ENCODE data around the gene RNF207.

Gene RNF207

DNA sequence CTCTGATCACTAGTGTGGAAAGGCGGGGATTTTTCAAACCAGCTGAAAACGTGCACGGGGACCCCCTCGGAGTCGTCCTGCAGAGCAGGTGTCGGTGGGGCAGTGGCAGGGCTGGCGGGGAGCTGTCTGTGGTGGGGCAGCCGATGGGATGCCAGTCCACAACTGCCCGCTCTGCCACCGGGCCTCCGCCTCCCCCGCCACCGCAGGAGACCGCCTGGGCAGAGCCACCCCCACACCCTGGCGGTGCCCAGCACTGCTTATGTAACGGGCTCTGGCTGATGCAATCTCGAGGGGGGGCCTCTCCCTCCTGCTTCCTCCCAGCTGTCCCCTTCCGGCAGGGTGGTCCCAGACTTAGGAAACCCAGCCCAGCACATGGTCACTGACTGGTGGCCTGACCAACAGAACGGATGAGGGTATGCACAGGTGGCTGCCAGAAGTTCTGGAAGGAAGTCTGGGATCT lies 35.1 kb upstream of the RNF207 start:
- Histone ChIP-seq H2AFZ (ENCODE audit: low read length) (no peak overlapping the region), H3K9ac (ENCODE audit: low read depth, low read length, poor library complexity, severe bottlenecking) (no peak overlapping the region), H3K36me3 (ENCODE audit: insufficient read depth, low read length) (no peaks in the 10 kb centered on the region)

GRCh38 chr1:6171548-6172124 lies 34.3 kb upstream of the RNF207 start:
- Histone ChIP-seq H3K9ac (ENCODE audit: low read depth, low read length, poor library complexity, severe bottlenecking) (no peak overlapping the region), H3K36me3 (ENCODE audit: insufficient read depth, low read length) (no peaks in the 10 kb centered on the region), H4K20me1 (ENCODE audit: insufficient read depth, low read length, poor library complexity, severe bottlenecking) (no peaks in the 10 kb centered on the region), H3F3A (ENCODE audit: low read depth) (no peaks in the 10 kb centered on the region), H3K4me3 (ENCODE audit: low read length, poor library complexity, severe bottlenecking) (no peak overlapping the region), H3K27me3 (ENCODE audit: insufficient read depth, low read length, poor library complexity, severe bottlenecking) (no peaks in the 10 kb centered on the region), H3K9me2 (replicated peaks; ENCODE audit: low read depth, low read length) (no peaks in the 10 kb centered on the region), H3K79me2 (ENCODE audit: insufficient read depth, low read length) (no peaks in the 10 kb centered on the region), H3K4me2 (ENCODE audit: low read depth, low read length, poor library complexity, severe bottlenecking) (no peak overlapping the region), H3K4me1 (ENCODE audit: insufficient read depth, low read length, poor library complexity, severe bottlenecking) (no peaks in the 10 kb centered on the region), H2AFZ (ENCODE audit: low read length) (no peak overlapping the region), H3K9me3 (ENCODE audit: insufficient read depth, low read depth, low read length) (no peaks in the 10 kb centered on the region)
- TF ChIP-seq, protein P1, sequence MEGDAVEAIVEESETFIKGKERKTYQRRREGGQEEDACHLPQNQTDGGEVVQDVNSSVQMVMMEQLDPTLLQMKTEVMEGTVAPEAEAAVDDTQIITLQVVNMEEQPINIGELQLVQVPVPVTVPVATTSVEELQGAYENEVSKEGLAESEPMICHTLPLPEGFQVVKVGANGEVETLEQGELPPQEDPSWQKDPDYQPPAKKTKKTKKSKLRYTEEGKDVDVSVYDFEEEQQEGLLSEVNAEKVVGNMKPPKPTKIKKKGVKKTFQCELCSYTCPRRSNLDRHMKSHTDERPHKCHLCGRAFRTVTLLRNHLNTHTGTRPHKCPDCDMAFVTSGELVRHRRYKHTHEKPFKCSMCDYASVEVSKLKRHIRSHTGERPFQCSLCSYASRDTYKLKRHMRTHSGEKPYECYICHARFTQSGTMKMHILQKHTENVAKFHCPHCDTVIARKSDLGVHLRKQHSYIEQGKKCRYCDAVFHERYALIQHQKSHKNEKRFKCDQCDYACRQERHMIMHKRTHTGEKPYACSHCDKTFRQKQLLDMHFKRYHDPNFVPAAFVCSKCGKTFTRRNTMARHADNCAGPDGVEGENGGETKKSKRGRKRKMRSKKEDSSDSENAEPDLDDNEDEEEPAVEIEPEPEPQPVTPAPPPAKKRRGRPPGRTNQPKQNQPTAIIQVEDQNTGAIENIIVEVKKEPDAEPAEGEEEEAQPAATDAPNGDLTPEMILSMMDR (conservative IDR thresholded peaks at IDR 0.05; ENCODE audit: low read length) = peak; percentile 45
- TF ChIP-seq EZH2phosphoT487 (IDR thresholded peaks at IDR 0.05; ENCODE audit: borderline replicate concordance) = no peak

More for the DNA sequence above, 35.1 kb upstream of the RNF207 start:
- no peaks in the 10 kb centered on the region for H3K9me2 ChIP-seq (replicated peaks; ENCODE audit: low read depth, low read length)
- no peaks in the 10 kb centered on the region for H4K20me1 ChIP-seq (ENCODE audit: insufficient read depth, low read length, poor library complexity, severe bottlenecking)
- no peaks in the 10 kb centered on the region for H3K9me3 ChIP-seq (ENCODE audit: insufficient read depth, low read depth, low read length)
- no peak overlapping the region for H3K4me2 ChIP-seq (ENCODE audit: low read depth, low read length, poor library complexity, severe bottlenecking)
- TF ChIP-seq EZH2phosphoT487 (IDR thresholded peaks at IDR 0.05; ENCODE audit: borderline replicate concordance) = no peak
- TF ChIP-seq, protein P1 (conservative IDR thresholded peaks at IDR 0.05; ENCODE audit: low read length) = no peak
- no peak overlapping the region for H3K4me3 ChIP-seq (ENCODE audit: low read length, poor library complexity, severe bottlenecking)
- no peaks in the 10 kb centered on the region for H3K4me1 ChIP-seq (ENCODE audit: insufficient read depth, low read length, poor library complexity, severe bottlenecking)
- H3K79me2 ChIP-seq (ENCODE audit: insufficient read depth, low read length) = no peaks in the 10 kb centered on the region
- H3F3A ChIP-seq (ENCODE audit: low read depth) = no peaks in the 10 kb centered on the region
- no peaks in the 10 kb centered on the region for H3K27me3 ChIP-seq (ENCODE audit: insufficient read depth, low read length, poor library complexity, severe bottlenecking)

- TF ChIP-seq EZH2phosphoT487 (IDR thresholded peaks at IDR 0.05; ENCODE audit: borderline replicate concordance) = no peak
- TF ChIP-seq, protein P1 (conservative IDR thresholded peaks at IDR 0.05; ENCODE audit: low read length) = no peak
- Histone ChIP-seq H3K79me2 (ENCODE audit: insufficient read depth, low read length) (no peaks in the 10 kb centered on the region), H2AFZ (ENCODE audit: low read length) (no peak overlapping the region), H3K4me3 (ENCODE audit: low read length, poor library complexity, severe bottlenecking) (no peak overlapping the region), H3K27me3 (ENCODE audit: insufficient read depth, low read length, poor library complexity, severe bottlenecking) (no peaks in the 10 kb centered on the region), H4K20me1 (ENCODE audit: insufficient read depth, low read length, poor library complexity, severe bottlenecking) (no peaks in the 10 kb centered on the region), H3K4me1 (ENCODE audit: insufficient read depth, low read length, poor library complexity, severe bottlenecking) (no peaks in the 10 kb centered on the region), H3F3A (ENCODE audit: low read depth) (no peaks in the 10 kb centered on the region), H3K9ac (ENCODE audit: low read depth, low read length, poor library complexity, severe bottlenecking) (no peak overlapping the region), H3K9me2 (replicated peaks; ENCODE audit: low read depth, low read length) (no peaks in the 10 kb centered on the region), H3K9me3 (ENCODE audit: insufficient read depth, low read depth, low read length) (no peaks in the 10 kb centered on the region), H3K36me3 (ENCODE audit: insufficient read depth, low read length) (no peaks in the 10 kb centered on the region), H3K4me2 (ENCODE audit: low read depth, low read length, poor library complexity, severe bottlenecking) (no peak overlapping the region)
Observed at GRCh38 chr1:6172549-6172948, 33.4 kb upstream of the RNF207 start.

All from Loucy (cell line).